Vagina (tissue), 2 donors: Measurements from ENCODE around the gene F2RL2.

Experiments used
- POLR2AphosphoS5 ChIP-seq, 2 donors: sonication (generic); formaldehyde crosslinking; IDR thresholded peaks; one replicate each; pipeline ENCODE4 v1.9.0; 2017; ENCODE audit warnings: antibody characterized with exemption in 2 of 2, mild to moderate bottlenecking in 2 of 2, low read depth in 1 of 2; ENCODE audit not compliant: insufficient read depth in 1 of 2
- TF ChIP-seq, protein P1 (sequence below), 3 experiments: fragments of 450-650 bp in 2 of 3; fragments of 200-600 bp in 1 of 3; sonication (generic) in 1 of 3; IDR thresholded peaks; one replicate each; pipeline ENCODE4 v1.5.1; 2017 to 2019; ENCODE audit warnings: antibody characterized with exemption in 3 of 3, mild to moderate bottlenecking in 2 of 3, moderate library complexity in 2 of 3

DNA sequence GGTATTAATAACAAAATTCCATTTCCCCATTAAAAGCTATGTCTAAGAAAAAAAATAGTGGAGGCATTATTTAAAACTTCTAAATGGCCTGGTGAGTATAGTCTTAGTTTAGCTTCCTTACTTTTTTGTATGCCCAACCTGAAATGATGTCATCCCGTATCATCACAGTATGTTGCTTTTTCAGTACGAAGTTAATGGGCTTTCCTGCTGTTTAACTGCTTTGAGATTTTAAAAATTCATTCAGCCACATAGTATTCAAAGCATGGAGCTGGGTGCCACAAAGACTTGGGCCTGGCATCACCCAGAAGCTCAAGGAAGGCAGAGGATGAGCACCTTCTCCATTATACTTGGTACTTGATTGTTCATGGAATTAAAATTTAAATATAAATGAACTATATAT, 7.4 kb downstream of the F2RL2 start:
- TF ChIP-seq, protein P1, sequence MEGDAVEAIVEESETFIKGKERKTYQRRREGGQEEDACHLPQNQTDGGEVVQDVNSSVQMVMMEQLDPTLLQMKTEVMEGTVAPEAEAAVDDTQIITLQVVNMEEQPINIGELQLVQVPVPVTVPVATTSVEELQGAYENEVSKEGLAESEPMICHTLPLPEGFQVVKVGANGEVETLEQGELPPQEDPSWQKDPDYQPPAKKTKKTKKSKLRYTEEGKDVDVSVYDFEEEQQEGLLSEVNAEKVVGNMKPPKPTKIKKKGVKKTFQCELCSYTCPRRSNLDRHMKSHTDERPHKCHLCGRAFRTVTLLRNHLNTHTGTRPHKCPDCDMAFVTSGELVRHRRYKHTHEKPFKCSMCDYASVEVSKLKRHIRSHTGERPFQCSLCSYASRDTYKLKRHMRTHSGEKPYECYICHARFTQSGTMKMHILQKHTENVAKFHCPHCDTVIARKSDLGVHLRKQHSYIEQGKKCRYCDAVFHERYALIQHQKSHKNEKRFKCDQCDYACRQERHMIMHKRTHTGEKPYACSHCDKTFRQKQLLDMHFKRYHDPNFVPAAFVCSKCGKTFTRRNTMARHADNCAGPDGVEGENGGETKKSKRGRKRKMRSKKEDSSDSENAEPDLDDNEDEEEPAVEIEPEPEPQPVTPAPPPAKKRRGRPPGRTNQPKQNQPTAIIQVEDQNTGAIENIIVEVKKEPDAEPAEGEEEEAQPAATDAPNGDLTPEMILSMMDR (IDR thresholded peaks at IDR 0.05) = no peak
- TF ChIP-seq POLR2AphosphoS5 (IDR thresholded peaks at IDR 0.05; ENCODE audit: insufficient read depth in 1 of 2, low read depth in 1 of 2) = no peak
